ENCODE data around the gene DEAF1.

Gene DEAF1

DNA sequence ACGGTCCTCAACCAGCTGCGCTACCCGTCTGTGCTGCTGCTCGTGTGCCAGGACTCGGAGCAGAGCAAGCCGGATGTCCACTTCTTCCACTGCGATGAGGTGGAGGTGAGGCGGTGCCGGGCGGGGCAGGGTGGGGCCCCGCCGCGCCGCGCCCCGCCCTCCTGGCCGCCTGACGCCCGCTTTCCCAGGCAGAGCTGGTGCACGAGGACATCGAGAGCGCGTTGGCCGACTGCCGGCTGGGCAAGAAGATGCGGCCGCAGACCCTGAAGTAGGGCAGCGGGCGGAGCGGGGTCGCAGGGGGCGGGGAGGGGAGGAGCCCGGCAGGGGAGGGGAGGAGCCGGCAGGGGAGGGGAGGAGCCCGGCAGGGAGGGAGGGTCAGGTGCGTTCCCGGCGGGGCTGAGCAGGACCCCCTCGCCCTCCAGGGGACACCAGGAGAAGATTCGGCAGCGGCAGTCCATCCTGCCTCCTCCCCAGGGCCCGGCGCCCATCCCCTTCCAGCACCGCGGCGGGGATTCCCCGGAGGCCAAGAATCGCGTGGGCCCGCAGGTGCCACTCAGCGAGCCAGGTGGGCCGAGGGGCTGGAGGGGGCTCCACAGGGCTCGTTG is 25.7 kb upstream of the DEAF1 start:
- Histone ChIP-seq H3K9ac (ENCODE audit: insufficient read length, low read depth) (peak overlapping the region; percentile 39), H3K4me3 (ENCODE audit: insufficient read length, low read depth) (peak overlapping the region; percentile 11), H3K9me3 (ENCODE audit: insufficient read depth, low read length) (no peaks in the 10 kb centered on the region), H3K4me1 (ENCODE audit: insufficient read depth, insufficient read length) (peaks cover 17% of the 10 kb centered on the region), H3K27me3 (ENCODE audit: insufficient read depth, insufficient read length) (peaks cover 13% of the 10 kb centered on the region), H3K36me3 (ENCODE audit: insufficient read depth, insufficient read length, low read length) (peaks cover 38% of the 10 kb centered on the region)
- TF ChIP-seq ZNF274 (IDR thresholded peaks at IDR 0.05; ENCODE audit: low read depth, low read length) (no peak), YY1 (IDR thresholded peaks at IDR 0.05; ENCODE audit: insufficient read depth, insufficient read length) (no peak), SUZ12 (IDR thresholded peaks at IDR 0.05; ENCODE audit: extremely low read depth, insufficient read depth, insufficient read length) (no peak)
- DNase-seq (ENCODE audit: low read depth, low spot score): no peak

DNA sequence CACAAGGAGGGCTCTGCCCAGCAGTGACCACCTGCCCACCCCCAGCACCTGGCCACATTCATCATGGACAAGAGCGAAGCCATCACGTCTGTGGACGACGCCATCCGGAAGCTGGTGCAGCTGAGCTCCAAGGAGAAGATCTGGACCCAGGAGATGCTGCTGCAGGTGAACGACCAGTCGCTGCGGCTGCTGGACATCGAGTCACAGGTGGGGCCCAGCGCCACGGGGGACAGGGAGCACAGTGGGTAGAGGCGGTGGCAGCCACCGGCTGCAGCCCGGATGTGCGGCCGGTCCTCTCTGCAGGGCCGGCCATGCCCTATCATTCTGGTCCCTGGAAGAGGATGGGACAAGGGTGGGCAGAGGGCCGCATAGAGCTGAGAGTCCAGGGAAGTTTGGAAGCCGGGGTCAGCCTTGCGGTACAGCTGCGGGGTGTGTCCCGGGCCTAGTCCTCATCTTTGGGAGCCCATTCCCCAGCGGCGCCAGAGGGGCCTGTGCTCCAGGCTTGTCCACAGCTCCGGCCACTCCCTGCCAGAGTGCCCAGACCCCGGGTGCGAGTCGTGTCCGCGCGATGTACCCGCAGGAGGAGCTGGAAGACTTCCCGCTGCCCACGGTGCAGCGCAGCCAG is 25.1 kb upstream of the DEAF1 start:
- Histone ChIP-seq H3K9me3 (ENCODE audit: insufficient read depth, low read length) (no peaks in the 10 kb centered on the region), H3K4me1 (ENCODE audit: insufficient read depth, insufficient read length) (peaks cover 17% of the 10 kb centered on the region), H3K27me3 (ENCODE audit: insufficient read depth, insufficient read length) (peaks cover 13% of the 10 kb centered on the region), H3K4me3 (ENCODE audit: insufficient read length, low read depth) (peak overlapping the region; percentile 11), H3K36me3 (ENCODE audit: insufficient read depth, insufficient read length, low read length) (peaks cover 36% of the 10 kb centered on the region), H3K9ac (ENCODE audit: insufficient read length, low read depth) (peak overlapping the region; percentile 39)
- DNase-seq (ENCODE audit: low read depth, low spot score): no peak
- TF ChIP-seq YY1 (IDR thresholded peaks at IDR 0.05; ENCODE audit: insufficient read depth, insufficient read length) (no peak), ZNF274 (IDR thresholded peaks at IDR 0.05; ENCODE audit: low read depth, low read length) (no peak), SUZ12 (IDR thresholded peaks at IDR 0.05; ENCODE audit: extremely low read depth, insufficient read depth, insufficient read length) (no peak)

DNA sequence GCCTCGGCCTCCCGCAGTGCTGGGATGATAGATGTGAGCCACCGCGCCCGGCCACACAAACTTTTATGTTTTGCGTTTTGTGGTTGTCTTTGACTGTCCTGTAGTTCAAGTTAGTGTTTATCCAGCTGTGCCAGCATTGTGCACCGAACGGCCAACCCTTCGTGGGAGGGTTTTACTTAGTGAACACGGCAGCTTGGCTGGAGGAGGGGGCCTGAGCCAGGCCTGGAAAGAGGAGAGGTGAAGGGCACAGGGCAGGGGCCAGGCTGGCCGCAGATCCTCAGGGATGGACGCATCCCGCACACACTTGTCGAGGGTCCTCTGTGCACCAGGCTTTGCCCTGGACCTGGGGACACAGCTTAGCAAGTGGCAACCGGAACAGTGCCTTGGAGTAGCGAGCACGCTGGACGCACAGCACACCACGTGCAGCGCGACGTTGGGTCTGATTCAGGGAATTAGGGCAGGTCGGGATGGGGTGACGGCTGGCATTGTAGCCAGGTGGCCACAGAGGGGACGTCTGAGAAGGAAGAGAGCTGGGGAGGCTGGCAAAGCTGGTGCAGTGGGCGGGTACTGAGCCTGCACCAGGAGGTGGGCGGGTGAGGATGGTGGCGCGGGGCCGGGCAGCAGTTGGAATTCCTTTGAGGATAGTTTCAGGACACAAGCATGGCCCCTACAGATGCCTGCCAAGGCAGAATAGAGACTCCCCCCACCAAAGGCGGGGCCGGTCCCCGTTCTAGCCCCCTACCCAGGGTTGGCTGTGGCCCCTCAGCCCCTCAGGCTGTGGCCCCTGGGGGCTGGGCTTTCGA is 24.4 kb upstream of the DEAF1 start:
- H3K4me3 ChIP-seq (ENCODE audit: insufficient read length, low read depth): no peak overlapping the region
- H3K4me1 ChIP-seq (ENCODE audit: insufficient read depth, insufficient read length): peaks cover 14% of the 10 kb centered on the region
- no peak overlapping the region for H3K9ac ChIP-seq (ENCODE audit: insufficient read length, low read depth)
- DNase-seq (ENCODE audit: low read depth, low spot score): no peak
- no peak for TF ChIP-seq SUZ12 (IDR thresholded peaks at IDR 0.05; ENCODE audit: extremely low read depth, insufficient read depth, insufficient read length)
- H3K9me3 ChIP-seq (ENCODE audit: insufficient read depth, low read length): no peaks in the 10 kb centered on the region
- H3K27me3 ChIP-seq (ENCODE audit: insufficient read depth, insufficient read length): peaks cover 13% of the 10 kb centered on the region
- peaks cover 29% of the 10 kb centered on the region for H3K36me3 ChIP-seq (ENCODE audit: insufficient read depth, insufficient read length, low read length)

DNA sequence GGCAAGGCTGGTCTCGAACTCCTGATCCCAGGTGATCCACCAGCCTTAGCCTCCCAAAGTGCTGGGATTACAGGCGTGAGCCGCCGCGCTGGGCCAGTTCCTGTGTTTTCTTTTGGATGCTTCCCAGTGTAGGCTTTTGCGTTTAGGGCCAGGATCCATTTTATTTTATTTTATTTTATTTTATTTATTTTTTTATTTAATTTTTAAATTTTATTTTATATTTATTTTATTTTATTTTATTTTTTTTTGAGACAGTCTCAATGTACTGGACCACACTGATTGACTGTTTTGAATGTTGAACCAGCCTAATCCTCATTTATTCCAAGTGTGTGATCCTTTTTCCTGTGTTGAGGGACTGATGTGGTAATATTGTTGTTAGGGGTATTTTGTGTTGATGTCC is 19.4 kb upstream of the DEAF1 start:
- no peaks in the 10 kb centered on the region for H3K9me3 ChIP-seq (ENCODE audit: insufficient read depth, low read length)
- peaks cover 14% of the 10 kb centered on the region for H3K36me3 ChIP-seq (ENCODE audit: insufficient read depth, insufficient read length, low read length)
- DNase-seq (ENCODE audit: low read depth, low spot score): no peak
- H3K4me3 ChIP-seq (ENCODE audit: insufficient read length, low read depth): no peak overlapping the region
- peaks cover 17% of the 10 kb centered on the region for H3K4me1 ChIP-seq (ENCODE audit: insufficient read depth, insufficient read length)
- peaks cover 3% of the 10 kb centered on the region for H3K27me3 ChIP-seq (ENCODE audit: insufficient read depth, insufficient read length)
- no peak overlapping the region for H3K9ac ChIP-seq (ENCODE audit: insufficient read length, low read depth)
- TF ChIP-seq ZNF274 (IDR thresholded peaks at IDR 0.05; ENCODE audit: low read depth, low read length): no peak
- TF ChIP-seq SUZ12 (IDR thresholded peaks at IDR 0.05; ENCODE audit: extremely low read depth, insufficient read depth, insufficient read length): no peak
- no peak for TF ChIP-seq YY1 (IDR thresholded peaks at IDR 0.05; ENCODE audit: insufficient read depth, insufficient read length)

DNA sequence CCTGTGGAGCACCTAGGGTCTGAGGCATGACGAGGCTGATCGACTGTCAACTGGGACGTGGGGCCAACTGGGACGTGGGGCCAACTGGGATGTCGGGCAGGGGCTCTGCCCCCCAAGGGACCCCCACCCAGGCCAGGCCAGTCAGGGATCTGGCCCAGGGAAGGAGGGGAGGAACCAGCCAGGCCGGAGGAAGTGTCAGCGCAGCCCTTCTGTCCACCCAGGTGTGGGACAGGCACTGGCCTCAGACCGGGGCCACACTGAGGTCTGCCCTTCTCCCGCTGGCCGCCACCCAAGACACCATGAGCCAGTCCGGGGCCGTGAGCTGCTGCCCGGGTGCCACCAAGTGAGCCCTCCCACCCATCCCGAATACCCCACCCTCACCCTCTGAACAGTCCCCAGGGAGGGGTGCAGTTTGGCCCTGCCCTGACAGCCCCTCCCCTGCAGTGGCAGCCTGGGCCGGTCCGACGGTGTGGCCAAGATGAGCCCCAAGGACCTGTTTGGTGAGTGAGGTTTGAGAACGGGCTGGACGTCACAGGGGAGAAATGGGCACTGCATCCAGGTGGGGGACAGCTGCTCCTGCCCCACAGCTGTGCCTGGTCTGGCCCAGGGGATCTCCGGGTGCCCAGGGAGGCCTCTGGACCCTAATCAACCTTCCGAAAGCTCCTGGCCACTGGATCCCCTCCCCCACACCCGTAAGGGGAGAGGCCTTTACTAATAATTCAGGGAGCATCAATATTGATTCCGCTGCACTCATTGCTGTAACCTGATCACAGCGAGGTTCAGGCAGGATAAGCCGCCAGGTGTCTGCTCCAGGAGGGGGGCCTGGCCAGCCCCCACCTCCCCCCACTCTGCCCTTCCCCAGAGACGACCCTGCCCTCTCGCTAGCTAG is 14.3 kb upstream of the DEAF1 start:
- Histone ChIP-seq H3K9me3 (ENCODE audit: insufficient read depth, low read length) (no peaks in the 10 kb centered on the region), H3K36me3 (ENCODE audit: insufficient read depth, insufficient read length, low read length) (peaks cover 24% of the 10 kb centered on the region), H3K9ac (ENCODE audit: insufficient read length, low read depth) (peak overlapping the region; percentile 61), H3K4me3 (ENCODE audit: insufficient read length, low read depth) (no peak overlapping the region), H3K4me1 (ENCODE audit: insufficient read depth, insufficient read length) (peaks cover 40% of the 10 kb centered on the region), H3K27me3 (ENCODE audit: insufficient read depth, insufficient read length) (peaks cover 7% of the 10 kb centered on the region)
- TF ChIP-seq SUZ12 (IDR thresholded peaks at IDR 0.05; ENCODE audit: extremely low read depth, insufficient read depth, insufficient read length): no peak
- no peak for TF ChIP-seq ZNF274 (IDR thresholded peaks at IDR 0.05; ENCODE audit: low read depth, low read length)
- no peak for TF ChIP-seq YY1 (IDR thresholded peaks at IDR 0.05; ENCODE audit: insufficient read depth, insufficient read length)
- DNase-seq (ENCODE audit: low read depth, low spot score): no peak

DNA sequence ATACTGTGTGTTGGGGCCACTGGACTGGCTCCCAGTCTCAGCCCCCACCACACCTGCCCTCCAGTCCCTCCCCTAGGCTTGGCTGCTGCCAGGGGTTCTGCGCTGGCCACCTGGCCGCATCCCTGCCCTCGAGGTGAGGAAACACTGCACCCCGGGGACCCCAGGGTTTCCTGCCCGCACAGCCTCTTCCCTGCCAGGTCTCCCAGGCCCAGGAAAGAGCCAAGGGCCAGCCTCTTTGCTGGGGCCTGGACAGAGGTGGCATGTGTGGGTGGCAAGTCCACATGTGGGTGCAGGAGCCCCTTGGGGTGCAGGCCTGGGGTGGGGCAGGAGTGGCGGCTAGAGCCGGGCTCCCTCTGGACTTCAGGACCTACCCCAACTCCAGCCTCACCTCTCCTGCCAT is 13.5 kb upstream of the DEAF1 start:
- Histone ChIP-seq H3K9me3 (ENCODE audit: insufficient read depth, low read length) (no peaks in the 10 kb centered on the region), H3K4me3 (ENCODE audit: insufficient read length, low read depth) (no peak overlapping the region), H3K9ac (ENCODE audit: insufficient read length, low read depth) (peak overlapping the region; percentile 67), H3K27me3 (ENCODE audit: insufficient read depth, insufficient read length) (peaks cover 7% of the 10 kb centered on the region), H3K4me1 (ENCODE audit: insufficient read depth, insufficient read length) (peaks cover 40% of the 10 kb centered on the region), H3K36me3 (ENCODE audit: insufficient read depth, insufficient read length, low read length) (peaks cover 27% of the 10 kb centered on the region)
- TF ChIP-seq YY1 (IDR thresholded peaks at IDR 0.05; ENCODE audit: insufficient read depth, insufficient read length): no peak
- no peak for TF ChIP-seq ZNF274 (IDR thresholded peaks at IDR 0.05; ENCODE audit: low read depth, low read length)
- TF ChIP-seq SUZ12 (IDR thresholded peaks at IDR 0.05; ENCODE audit: extremely low read depth, insufficient read depth, insufficient read length): no peak
- DNase-seq (ENCODE audit: low read depth, low spot score): no peak
